Measurements from ENCODE around the gene FUBP3. TPM values are rescaled to one million over a fixed set of nuclear protein-coding genes. Genes with fewer than 3 reads are reported as not detected.

Gene FUBP3
- total RNA-seq, 1 experiment from 2014 or later, result 73.7 TPM

- CTCF ChIA-PET, result no interaction called here
- Histone ChIP-seq H3K9me2 (ENCODE audit: insufficient read depth) (no peaks in the 10 kb centered on the region), H3K79me2 (ENCODE audit: insufficient read depth, low read length) (no peaks in the 10 kb centered on the region), H3K27ac (ENCODE audit: low read depth, low read length) (no peak overlapping the region), H3K9ac (ENCODE audit: low read length) (no peak overlapping the region), H4K20me1 (ENCODE audit: insufficient read depth) (no peaks in the 10 kb centered on the region), H3K4me3 (replicated peaks in 1 of 2; ENCODE audit: low read depth in 1 of 2, low read length in 2 of 2) (no peak overlapping the region), H3K9me3 (ENCODE audit: control insufficient read depth in 1 of 2, insufficient read depth in 1 of 2, low read depth in 1 of 2, low read length in 2 of 2) (peaks cover 0 to 4% of the 10 kb centered on the region in 2 experiments; a peak in 1 of 4 replicates), H3K36me3 (ENCODE audit: control insufficient read depth in 1 of 2, insufficient read depth in 2 of 2, low read length in 2 of 2) (no peaks in the 10 kb centered on the region), H2AFZ (ENCODE audit: low read depth, low read length, poor library complexity, severe bottlenecking) (no peak overlapping the region), H3K4me2 (ENCODE audit: low read length) (no peak overlapping the region), H3K27me3 (ENCODE audit: insufficient read depth, low read length) (no peaks in the 10 kb centered on the region), H3K4me1 (ENCODE audit: control insufficient read depth in 1 of 2, insufficient read depth in 2 of 2, low read length in 2 of 2) (peaks cover 4 to 16% of the 10 kb centered on the region in 2 experiments; a peak in 3 of 4 replicates)
- intact Hi-C loops (cut with micrococcal nuclease), result no loop called here
- DNase-seq (ENCODE audit: low read depth, low spot score) (no peak), ATAC-seq (no peak)
- POLR2A ChIA-PET, result no interaction called here
- TF ChIP-seq TCF7L2 (IDR thresholded peaks at IDR 0.05; ENCODE audit: borderline replicate concordance, extremely low read depth, insufficient read depth, insufficient read length) (no peak), ELF1 (IDR thresholded peaks at IDR 0.05; ENCODE audit: borderline replicate concordance, low read depth) (no peak), SIN3A (IDR thresholded peaks at IDR 0.05; ENCODE audit: low read depth) (no peak), FOSL1 (IDR thresholded peaks at IDR 0.05; ENCODE audit: low read depth) (no peak), EZH2phosphoT487 (IDR thresholded peaks at IDR 0.05; ENCODE audit: borderline replicate concordance) (no peak), RAD21 (IDR thresholded peaks at IDR 0.05; ENCODE audit: low read depth) (no peak), SP1 (IDR thresholded peaks at IDR 0.05; ENCODE audit: low read depth) (no peak), SRF (IDR thresholded peaks at IDR 0.05; ENCODE audit: low read depth) (no peak), YY1 (IDR thresholded peaks at IDR 0.05; ENCODE audit: extremely low read depth, insufficient replicate concordance, low read depth, low read length) (no peak), ZBTB33 (IDR thresholded peaks at IDR 0.05; ENCODE audit: extremely low read depth, insufficient replicate concordance, low read length) (no peak)
- TF ChIP-seq, protein P1, sequence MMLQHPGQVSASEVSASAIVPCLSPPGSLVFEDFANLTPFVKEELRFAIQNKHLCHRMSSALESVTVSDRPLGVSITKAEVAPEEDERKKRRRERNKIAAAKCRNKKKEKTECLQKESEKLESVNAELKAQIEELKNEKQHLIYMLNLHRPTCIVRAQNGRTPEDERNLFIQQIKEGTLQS (IDR thresholded peaks at IDR 0.05), result no peak
- no TSS peak for BruUV-seq (replicated peaks)
- RAD21 ChIA-PET (ENCODE audit: low non-redundant PET in 1 of 2, low total read pairs in 2 of 2, uncharacterized antibody in 2 of 2, unreplicated experiment in 2 of 2), result no interaction called here
Observed at GRCh38 chr9:130554606-130555005, 24.8 kb upstream of the FUBP3 start.

Measured in HCT116 (cell line).